ENCODE results near the gene RAB11FIP5.

DNA sequence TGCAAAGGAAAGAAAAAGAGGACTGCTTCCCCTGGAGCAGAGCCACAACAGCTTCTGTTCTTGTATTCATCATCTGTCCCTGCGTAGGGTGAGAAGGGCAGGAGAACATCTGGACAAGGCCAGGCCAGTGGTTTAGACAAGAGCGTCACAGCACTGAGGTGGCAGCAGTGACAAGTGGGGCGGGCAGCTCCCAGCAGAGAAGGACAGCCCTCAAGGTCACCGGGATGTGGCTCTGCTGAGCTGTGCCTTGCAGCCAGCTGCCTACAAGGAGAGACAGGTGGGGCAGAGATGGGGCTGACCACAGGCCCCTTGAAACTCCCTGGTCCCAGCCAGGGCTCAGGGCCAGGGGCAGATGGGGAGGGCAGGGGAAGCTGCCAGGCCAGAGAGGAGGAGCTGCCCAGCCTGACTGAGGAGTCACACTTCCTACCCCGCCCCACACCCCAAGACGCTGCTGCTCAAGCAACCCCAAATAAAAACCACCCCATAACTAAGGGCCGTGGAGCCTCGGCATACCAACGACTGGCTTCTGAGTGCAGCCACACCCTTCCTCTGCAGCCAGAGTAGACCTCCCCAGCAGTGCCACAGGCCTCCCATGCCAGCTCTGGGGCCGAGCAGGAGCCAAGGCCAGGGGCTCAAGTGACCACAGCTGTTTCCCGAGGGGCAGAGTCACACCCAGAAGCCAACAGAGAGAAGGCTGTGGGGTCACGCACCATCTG lies 5.4 kb downstream of the RAB11FIP5 start:
- no peak for TF ChIP-seq POLR2AphosphoS5 (IDR thresholded peaks at IDR 0.05; ENCODE audit: low read depth, low read length)
- TF ChIP-seq, protein P1, sequence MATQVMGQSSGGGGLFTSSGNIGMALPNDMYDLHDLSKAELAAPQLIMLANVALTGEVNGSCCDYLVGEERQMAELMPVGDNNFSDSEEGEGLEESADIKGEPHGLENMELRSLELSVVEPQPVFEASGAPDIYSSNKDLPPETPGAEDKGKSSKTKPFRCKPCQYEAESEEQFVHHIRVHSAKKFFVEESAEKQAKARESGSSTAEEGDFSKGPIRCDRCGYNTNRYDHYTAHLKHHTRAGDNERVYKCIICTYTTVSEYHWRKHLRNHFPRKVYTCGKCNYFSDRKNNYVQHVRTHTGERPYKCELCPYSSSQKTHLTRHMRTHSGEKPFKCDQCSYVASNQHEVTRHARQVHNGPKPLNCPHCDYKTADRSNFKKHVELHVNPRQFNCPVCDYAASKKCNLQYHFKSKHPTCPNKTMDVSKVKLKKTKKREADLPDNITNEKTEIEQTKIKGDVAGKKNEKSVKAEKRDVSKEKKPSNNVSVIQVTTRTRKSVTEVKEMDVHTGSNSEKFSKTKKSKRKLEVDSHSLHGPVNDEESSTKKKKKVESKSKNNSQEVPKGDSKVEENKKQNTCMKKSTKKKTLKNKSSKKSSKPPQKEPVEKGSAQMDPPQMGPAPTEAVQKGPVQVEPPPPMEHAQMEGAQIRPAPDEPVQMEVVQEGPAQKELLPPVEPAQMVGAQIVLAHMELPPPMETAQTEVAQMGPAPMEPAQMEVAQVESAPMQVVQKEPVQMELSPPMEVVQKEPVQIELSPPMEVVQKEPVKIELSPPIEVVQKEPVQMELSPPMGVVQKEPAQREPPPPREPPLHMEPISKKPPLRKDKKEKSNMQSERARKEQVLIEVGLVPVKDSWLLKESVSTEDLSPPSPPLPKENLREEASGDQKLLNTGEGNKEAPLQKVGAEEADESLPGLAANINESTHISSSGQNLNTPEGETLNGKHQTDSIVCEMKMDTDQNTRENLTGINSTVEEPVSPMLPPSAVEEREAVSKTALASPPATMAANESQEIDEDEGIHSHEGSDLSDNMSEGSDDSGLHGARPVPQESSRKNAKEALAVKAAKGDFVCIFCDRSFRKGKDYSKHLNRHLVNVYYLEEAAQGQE (IDR thresholded peaks at IDR 0.05; ENCODE audit: insufficient read depth in 1 of 2, low read depth in 2 of 2, low read length in 2 of 2): no peak
- no peak for TF ChIP-seq TAF1 (IDR thresholded peaks at IDR 0.05; ENCODE audit: borderline replicate concordance, insufficient read depth, low read length)
- no peak for TF ChIP-seq SIN3A (IDR thresholded peaks at IDR 0.05; ENCODE audit: borderline replicate concordance, insufficient read depth, low read length)
- TF ChIP-seq FOXP2 (optimal IDR thresholded peaks at IDR 0.05; ENCODE audit: borderline replicate concordance, extremely low read depth, extremely low read length, insufficient read depth): no peak
